GM18861 (cell line): ENCODE data around the gene RBBP5.

Experiments
- ATAC-seq: cut with Tn5 transposase; IDR thresholded peaks from one replicate; pipeline ENCODE4 v1.9.1; 2021; ENCODE audit not compliant: unreplicated experiment

The RBBP5 gene

DNA sequence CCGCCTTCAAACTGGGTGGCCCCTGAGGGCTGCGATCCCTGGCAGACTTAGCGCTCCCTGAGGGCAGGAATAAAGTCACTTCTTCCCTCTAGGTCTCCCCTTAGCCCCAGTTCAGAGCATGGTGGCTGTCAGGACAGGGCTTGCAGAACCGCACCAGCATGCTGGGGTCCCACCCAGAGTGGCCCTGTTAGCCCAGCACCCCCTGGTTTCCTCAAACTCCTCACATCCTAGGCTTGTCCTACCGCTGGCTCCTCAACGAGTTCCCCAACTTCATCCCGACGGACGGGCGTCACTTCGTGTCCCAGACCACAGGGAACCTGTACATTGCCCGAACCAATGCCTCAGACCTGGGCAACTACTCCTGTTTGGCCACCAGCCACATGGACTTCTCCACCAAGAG is 62.9 kb downstream of the RBBP5 start:
- no peak for ATAC-seq

DNA sequence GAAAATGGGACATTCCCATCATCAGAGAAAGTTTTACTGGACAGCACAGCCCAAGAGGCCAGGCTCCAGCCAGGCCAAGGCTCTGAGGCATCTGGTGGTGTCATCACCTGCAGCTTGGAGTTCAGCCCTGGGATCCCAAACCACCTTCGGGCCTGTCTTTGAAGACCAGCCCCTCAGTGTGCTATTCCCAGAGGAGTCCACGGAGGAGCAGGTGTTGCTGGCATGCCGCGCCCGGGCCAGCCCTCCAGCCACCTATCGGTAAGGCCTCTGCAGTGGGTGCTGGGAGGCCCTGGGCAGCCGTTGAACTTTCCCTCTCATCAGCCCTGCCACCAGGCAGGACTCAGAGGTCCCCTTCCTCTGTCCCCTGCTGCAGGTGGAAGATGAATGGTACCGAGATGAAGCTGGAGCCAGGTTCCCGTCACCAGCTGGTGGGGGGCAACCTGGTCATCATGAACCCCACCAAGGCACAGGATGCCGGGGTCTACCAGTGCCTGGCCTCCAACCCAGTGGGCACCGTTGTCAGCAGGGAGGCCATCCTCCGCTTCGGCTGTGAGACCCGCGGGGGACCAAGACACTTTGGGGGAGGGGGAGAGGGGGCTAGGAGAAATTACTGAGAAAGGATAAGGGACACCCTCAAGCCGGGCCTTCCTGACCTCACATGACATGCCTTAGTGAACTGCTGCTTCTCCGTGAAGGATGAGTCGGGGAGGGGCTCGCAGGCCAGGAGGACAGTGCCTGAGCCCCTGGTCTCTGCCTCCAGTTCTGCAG is 63.8 kb downstream of the RBBP5 start:
- no peak for ATAC-seq

DNA sequence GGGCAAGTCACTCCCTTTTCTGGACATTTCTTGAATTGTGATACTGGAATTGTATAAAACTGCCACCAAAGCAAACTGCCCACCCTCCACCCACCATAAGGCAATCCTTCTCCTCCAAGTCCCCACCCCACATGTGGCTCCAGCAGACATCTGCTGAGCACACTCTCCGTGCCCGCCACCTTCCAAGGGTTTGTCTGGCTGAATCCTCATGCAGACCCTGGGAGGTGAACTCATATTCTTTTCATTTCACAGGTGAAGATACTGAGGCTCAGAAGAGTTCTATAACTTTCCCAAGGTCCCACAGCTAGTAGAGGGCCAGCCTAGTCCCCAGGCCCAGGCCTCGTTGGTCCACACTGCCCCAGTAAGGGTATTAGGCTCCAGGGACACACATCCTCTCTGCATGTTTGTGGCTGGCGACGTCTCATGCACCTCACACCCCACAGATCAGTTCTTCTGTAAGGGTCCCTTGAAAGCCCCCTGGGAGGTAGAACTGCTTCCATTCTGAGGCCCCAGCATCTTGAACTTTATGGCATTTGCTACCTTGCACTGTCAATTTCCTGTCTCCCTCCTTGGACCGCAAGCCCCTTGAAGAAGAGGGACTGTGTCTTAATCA is 64.7 kb downstream of the RBBP5 start:
- ATAC-seq = no peak

DNA sequence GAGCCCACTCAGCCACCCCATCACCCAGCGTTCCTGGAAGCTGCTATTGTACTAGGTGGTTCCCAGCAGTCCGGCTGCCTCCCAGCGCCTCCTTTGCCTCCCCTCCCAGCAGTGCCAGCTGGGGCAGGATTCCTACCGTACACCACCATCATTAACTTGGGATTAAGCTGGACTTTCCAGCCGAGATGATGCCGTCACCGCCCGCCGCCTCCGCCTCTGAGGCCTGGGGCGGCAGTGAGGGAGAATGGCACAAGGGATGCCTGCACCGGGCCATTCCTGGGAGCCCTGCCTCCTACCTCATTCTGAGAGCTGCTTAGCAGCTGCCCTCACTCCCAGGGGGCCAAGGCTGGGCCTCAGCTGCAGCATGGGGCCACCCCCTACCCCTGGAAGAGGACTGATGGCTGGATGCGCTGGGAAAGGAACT is 65.6 kb downstream of the RBBP5 start:
- ATAC-seq = no peak

DNA sequence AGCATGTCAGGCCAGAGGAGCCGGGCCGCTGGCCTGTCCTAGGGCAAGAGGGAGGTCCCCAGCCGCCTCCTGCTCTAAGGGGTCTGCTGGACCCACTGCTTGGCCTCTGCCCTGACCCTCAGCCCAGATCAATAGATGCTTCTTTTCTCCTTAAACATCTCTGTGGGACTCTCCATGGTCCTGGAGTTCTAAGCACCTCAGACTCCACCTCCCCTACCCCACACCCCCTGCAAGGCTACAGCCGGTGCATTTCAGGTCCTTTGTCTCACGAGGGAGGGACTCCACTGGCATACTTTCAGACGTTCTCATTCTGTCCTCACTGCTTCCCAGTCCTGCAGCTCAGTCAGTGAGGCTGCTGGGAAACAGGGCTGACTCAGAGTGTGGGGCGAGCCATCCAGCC is 67.8 kb downstream of the RBBP5 start:
- no peak for ATAC-seq

DNA sequence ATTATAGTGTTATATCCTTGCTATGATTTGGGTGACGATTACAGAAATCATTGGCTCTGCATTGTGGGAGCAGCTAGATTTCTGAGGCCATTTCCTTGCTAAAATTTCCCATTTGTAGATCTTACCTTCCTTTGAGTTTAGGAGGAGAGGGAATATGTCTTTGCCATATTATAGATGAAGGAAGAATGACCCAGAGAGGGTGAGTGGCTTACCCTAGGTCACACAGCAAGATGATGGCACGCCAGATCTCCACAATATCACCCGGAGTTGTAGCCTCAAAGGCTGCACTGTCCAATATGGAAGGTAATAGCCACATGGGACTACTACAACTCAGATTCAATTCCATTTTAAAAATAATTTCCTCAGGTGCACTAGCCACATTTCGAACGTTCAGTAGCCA is 68.5 kb downstream of the RBBP5 start:
- ATAC-seq = no peak

DNA sequence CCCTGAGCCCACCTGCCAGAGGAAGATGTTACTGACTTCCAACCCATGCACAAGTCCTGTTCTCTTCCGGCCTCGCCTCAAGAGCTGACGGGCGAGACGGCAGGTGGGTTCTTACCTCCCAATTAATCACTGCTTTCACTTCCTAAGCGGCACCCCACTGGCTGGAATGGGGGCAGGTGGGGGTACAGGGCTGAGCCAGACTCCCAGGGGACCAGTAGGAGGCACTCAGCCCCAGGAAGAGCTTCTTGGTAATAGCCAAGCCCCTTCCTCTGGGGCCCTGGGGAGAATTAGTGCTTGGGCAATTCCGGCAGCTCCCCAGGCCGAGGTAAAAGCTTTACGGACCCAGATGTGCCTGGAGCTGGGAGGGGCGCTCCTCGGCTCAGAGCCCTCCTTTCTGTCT is 69.1 kb downstream of the RBBP5 start:
- ATAC-seq = no peak

DNA sequence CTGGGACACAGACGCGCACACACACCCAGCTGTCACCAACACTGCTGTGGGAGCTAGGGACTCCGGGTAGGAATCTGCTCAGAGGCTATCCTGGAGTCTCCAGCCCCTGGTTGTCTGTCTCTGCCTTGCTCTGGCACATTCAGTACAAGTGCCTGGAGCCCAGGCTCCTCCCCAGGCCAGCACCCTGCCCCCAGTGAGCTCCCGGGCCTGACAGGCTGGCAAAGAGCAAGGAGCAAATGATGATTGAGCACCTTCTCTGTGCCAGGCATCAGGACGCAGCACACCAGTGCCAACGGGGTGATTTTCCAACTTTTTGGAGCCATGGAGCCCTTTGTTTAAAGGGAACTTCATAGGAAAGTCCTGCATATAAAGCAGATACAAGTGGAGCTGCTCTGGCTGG is 72.3 kb downstream of the RBBP5 start:
- ATAC-seq = no peak

DNA sequence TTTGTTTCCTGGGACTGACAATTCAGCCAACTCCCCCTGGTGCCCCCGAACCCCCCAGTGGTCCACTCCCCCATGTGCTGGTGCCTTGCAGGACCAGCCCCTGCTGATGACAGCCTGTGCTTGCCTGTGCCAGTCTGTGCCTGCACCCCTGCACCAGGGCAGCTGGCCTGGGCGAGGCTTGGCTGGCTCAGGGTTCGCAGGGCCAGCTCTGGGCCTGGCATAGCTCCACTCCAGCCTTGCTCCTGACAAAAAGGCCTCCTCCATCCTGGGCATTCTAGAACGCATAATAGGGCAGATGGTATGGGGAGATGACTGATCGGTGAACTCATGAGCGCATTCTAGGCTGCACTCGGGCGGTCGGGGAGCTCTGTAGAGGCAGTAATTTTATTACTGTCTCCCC is 73.4 kb downstream of the RBBP5 start:
- no peak for ATAC-seq

DNA sequence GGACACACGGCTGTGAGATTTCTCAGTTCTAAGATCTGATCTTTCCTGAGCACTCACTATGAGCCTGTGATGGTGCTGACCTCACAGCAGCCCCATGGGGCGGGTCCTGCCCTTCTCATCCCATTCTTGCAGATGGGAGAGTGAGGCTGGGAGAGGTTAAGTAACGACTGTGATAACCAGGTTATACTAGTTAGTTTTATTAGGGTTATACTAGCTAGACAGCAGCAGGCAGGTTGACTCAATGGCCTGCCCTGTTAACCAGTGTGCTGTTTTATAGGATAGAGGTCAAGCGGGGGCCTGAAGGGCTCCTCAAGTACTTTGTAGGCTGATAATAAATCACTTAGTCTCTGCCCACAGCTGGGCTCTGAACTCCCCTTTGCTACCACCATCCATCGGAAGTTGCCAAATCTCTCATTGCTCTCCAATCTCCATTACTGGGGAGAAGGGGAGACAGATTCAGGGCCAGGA is 74.0 kb downstream of the RBBP5 start:
- no peak for ATAC-seq

DNA sequence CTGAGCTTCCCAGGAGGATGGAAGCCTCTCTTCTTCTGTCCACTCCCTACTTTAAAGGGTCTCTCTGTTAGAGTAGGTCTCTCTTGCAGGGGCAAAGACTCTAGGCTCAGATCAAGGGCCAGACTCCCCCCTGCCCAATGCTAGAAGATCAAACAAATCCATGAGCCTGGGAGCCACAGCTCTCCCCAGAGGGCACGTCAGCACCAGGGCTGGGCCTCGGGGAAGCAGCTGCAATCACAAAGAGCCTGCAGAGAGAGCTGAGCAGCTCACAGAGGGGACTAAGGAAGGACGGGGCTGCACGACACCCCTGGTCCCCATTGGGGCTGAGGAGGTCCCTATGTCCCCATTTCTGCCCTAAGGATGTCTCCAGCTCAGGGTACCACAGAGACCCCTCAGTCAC is 74.9 kb downstream of the RBBP5 start:
- no peak for ATAC-seq

DNA sequence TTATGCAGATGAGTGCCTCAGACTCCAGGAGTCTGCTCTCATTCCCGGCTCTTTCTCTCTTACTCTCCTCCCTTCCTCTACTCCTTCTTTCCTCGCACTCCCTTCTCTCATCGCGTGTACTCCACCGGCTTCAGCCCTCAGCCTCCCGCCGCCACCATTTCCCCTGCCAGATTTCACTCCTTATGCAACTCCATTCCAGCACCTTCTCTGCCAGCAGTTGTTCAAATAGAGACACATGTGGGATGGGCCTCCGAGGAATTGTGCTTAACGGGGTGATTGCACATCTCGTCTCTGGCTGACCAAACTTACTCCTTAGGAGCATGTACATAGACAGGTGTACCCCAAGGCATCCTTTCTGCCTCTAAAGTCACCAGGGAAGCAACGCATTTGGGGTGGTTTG is 76.6 kb downstream of the RBBP5 start:
- ATAC-seq = no peak

DNA sequence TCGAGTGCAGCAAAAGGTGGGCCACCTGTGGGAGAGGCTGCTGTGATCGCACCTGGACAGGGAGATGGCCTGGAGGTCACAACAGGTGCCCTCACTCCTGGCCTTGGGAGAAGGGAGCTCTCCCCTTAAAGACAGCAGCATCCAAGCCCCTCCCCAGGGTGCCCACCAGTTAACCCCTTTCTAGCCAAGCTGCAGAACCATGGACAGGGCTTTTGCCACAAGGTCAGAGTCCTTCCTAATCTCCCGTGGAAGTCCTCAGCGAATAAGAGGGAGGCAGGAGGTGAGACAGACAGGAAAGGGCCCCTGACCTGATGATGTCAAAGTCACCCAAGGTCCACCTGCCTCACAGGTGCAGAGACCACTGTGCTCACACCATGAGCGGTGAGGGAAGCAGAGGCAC is 77.0 kb downstream of the RBBP5 start:
- no peak for ATAC-seq

DNA sequence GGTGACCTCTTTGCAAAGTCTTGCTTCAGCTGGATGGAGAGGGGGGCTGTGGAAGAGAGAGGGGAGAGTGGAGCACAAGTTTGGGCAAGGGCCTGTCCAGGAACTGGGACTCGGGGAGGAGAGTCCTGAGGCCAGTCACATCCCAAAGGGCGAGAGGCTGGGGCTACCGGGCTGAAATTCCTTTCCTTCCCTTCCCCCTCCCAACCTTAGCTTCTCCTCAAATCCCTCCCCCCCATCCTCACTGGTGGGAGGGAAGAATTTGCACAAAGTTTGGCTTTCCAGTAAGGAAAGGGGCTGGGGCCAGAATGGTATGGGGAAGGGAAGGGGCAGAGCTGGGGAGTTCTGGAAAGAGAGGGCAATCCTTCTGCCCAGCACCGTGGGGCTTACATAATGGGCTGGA is 77.9 kb downstream of the RBBP5 start:
- no peak for ATAC-seq

DNA sequence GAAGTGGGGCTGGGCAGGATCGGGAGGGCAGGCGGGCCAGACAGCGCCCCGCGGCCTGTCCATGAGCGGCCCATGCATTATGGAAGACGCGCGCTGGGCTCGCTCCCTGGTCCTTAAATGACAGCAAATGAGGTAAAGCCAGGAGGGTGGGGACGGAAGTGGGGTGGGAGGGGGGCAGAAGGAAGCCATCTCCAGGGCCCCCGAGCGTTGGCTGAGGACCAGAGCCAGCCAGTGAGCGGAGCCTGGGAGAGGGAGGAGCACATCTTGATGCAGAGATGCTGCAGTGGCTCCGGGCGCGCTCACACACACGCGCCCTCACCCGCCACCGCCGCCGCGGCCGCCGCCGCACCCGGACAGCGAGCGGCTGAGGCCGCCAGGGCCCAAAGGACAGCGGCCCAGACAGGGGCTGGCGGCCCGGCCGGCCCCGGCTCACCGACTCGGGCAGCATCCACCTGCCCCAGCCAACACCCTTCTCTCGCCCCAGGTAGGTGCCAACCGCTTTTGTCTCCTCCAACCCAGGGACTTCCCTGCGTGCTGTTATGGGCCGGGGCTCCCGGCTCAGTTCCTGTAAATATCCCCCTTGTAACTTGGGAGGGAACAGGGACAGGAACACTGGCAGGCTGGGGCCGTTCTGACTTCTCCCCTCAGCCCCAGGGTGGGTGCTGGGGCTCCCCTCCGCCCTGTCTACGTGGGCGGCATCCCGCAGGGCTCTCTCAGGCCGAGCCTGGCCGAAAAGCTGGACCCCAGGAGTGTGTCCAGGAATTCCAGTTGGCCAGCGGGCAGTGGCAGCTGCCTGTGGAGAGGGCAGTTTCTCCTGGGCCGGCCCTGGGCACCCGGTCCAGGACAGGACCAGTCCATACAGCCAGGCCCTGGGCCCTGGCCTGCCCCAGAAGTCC is 78.6 kb downstream of the RBBP5 start, which contains the start of gene CNTN2:
Gene CNTN2 (plus strand): TSS at position 302 of the 896 bp plus-strand sequence. CDS start 9,974 bp downstream, outside the sequence.
- no peak for ATAC-seq

DNA sequence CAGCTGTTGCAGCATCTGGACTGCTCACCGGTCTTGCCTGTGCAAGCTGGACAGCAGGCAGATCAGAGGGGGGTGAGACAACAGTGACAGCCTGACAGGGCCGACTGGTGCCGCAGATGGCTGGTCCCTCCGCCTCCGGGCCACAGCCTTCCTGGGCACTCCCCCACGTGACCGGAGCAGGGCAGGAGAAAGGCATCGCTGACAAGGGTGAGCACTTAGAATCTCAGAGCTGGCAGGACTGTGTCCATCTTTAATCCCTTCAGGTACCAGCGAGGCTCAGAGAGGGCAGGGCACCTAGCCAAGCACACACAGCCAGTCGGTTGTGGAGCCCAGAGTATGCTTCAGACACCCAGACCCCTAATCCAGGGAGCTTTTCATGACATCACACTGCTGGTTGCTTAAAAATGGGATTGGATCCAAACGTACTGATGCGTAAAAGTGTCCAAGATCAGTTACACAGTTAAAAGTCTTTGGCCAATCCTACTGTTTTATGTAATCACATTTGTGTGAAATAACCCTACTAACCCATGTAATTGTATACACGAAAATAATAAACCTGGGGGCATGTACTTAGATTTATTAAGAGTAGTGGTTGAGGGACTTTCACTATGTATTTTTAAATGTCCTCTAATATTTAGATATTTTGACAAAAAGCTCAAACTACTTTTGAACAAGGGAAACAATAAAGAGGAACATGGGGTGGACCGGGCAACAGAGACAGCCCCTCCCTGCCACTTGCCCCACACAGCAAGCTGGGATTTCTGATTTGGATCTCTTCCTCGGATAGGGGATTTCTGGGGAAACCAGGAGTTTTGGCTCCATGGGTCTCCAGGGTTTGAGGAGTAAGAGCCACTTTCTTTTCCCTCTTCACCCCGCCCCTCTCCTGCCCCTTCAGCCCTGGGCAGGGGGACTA is 79.5 kb downstream of the RBBP5 start:
- ATAC-seq = no peak

DNA sequence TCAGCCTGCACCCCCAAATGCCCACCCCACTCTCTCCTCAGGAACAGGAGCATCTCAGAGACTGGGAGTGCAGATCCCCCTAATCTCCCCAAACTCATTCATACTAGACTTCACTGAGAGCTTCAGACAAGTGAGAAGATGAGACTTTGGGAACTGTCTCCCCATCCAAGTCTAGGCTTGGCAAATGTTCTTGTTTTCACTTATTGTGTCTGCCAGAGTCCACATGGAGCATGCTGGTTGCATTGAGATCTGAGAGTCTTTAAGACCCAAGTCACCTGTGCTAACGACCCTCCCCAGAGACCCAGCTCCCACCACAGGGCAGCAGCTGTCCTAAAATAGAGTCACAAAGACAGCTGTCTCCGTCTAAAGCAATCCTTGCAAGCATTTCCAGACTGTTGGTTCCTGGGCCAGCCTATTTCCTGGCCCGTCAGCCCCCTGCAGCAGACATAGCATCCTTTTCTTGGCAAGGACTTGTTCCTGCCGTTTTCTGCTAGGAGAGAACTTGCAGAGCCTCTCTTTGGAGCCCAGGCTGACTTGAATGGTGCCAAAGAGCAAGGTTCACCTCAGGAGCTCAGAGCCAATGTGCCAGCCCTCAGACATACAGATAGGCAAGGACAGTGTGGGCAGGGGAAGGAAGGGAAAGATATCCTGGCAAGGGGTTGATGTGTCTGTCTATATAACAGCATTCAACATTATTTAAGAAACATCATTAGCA is 80.6 kb downstream of the RBBP5 start:
- no peak for ATAC-seq

DNA sequence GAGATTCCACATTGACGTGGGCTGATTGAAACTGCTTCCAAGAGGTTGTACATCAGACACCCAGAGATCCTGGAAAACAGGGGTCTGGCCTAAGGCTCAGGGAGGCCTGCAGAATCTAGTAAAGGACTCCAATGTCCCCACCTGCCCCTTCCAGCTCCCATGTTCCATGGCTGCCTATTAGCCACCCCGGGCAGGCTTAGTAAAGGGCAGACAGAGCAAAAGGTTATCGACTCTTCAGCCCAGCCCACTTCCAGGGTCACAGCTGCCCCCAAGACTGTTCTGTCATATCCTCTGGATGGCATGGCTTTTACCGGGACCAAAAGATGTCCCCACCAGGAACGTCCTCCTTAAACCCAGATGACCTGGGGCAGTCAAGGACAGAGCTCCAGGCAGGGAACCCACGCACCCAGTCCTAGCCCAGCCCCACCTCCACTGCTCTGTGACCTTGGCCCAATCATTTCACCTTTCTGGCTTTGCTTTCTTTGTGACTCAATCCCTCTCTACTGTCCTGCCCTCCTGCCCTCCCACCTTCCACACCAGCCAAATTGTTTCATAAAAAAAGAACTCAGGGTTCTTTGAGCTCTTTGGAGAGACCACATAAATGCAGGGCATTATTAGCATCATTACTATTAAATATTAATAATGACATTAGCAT is 83.5 kb downstream of the RBBP5 start:
- no peak for ATAC-seq

DNA sequence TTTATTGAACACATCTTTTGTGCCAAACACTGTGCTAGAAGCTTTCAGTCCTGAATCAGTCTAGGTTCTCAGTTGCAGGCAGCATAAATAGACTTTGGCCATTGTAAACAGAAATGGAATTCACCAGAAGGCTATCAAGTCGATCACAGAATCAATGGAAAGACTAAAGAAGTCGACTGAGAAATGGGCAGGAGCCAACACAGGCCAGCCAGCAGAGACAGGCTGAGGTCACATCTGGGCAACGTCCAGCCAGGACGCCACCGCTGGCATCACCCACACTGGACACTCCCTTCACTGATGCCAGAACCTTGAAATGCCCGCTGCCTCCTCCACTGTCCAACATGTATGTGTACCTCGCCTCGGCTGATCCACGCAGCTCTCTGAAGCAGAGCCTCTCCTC is 84.2 kb downstream of the RBBP5 start:
- ATAC-seq = no peak
